NCI-H510A (cell line): ENCODE data around the gene SLC25A34.

Source experiments
- DNase-seq: peaks from one replicate; lab custom pipeline; 2025; lab: John Stamatoyannopoulos, UW

The SLC25A34 gene

DNA sequence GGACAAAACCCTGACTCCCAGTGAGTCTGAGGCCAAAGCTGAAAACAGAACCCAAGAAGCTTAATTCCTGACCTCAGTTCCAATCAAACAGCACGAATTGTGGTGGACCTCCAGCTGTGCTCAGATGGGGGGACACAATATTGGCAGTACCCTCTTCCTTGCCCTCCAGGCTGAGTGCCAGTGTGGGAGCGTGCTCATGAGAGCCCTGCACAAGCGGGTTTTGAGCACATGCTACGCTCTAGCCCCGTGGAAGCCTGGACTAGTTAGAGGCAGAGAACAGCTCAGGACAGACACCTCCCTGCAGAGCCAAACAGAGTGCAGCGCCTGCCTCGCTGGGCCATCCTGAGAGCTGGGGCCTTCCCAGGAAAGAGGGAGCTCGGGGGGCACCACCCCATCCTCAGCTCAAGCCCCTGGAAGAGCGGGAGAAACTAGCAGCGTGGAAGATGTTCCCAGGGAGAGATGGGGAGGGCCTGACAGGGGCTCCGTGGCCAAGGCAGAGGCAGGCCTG lies 2.8 kb upstream of the SLC25A34 start:
- DNase-seq: no peak

GRCh38 chr1:15733726-15734226 lies 2.3 kb upstream of the SLC25A34 start:
- no peak for DNase-seq

GRCh38 chr1:15734296-15734695 lies 1.8 kb upstream of the SLC25A34 start:
- no peak for DNase-seq

DNA sequence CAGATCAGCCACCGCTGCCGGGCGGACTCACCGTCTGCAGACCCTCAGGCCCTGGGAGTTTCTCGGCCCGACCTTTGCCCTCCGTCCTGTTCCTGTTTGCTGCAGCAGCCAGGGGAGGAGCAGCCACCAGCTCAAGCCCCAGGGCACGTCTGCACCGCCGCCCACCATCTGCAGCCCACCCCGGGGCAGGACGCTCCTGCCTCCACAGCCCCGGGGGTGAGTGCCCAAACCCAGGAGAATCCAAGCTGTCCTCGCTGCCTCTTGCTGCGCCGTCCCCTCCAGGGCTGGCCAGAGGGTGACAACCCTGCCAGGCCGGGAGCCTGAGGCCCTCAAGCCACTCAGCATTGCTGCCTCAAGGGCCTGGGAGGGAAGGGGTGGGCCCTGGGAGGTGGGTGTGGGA lies 1.2 kb upstream of the SLC25A34 start:
- DNase-seq: no peak

- no peak for DNase-seq
Measured at GRCh38 chr1:15735304-15736037, 587 bp upstream of the SLC25A34 start.

DNA sequence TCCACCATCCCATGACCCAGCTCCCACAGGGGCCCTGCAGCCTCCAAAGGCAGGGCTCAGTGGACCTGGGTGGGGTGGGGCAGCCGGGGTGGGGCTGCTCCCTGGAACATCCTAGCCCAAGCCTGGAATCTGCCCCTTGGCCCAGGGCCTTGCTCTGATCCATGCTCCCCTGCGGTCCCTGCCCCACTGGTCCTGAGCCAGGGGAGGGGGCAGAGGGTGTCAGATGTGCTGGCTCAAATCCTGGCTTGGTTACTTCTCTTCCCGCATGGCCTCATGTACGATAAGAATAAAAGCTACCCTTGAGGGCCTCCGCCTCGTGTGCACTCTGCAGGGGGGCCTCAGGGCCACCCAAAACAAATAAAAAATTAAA lies 819 bp downstream of the SLC25A34 start:
- no peak for DNase-seq

DNA sequence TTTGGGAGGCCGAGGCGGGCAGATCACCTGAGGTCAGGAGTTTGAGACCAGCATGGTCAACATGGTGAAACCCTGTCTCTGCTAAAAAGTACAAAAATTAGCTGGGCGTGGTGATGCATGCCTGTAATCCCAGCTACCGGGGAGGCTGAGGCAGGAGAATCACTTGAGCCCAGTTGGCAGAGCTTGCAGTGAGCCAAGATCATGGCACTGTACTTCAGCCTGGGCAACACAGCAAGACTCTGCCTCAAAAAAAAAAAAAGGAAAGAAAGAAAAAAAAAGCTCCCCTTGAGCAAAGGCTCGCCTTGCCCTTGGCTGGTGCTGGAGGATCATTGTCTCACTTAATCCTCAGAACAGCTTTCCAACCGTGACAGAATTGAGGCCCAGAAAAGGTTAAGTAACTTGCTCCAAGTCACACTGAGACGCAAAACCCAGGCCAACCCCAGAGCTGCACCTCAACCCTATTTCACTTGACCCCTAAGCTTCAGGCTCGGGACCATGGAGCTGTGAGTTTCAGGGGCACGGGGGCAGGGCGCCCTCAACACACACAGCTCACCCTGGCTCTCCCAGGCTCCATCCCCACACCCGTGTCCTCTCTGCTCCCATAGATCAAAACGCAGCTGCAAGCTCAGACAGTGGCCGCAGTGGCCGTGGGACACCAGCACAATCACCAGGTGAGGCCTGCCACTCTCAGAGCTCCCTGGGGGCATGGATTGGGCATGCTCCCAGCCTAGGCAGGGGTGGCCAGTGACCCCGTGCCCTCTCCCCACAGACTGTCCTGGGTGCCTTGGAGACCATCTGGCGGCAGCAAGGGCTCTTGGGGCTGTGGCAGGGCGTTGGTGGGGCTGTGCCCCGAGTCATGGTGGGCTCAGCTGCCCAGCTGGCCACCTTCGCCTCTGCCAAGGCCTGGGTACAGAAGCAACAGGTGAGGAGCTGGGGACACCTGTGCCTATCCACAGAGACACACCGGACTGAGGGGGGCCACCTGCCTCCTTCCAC lies 1.6 kb downstream of the SLC25A34 start:
- DNase-seq: no peak

- DNase-seq: no peak
Measured at GRCh38 chr1:15738416-15739113, 2.5 kb downstream of the SLC25A34 start.

DNA sequence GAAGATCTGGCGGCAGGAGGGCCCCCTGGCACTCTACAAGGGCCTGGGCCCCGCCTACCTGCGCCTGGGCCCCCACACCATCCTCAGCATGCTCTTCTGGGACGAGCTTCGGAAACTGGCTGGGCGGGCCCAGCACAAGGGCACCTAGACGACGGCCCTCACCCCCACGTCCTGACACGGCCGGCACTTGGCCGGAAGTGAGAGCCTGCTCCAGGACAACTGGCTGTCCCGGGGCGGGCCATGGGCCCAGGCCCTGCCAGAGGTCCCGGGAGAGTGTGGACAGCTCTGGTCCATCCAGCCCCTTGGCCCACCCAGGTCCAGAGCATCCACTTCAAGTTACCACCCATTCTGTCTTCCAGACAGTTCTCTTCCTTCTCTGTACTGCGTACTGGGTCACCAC lies 3.2 kb downstream of the SLC25A34 start:
- DNase-seq: no peak

- DNase-seq: no peak
Measured at GRCh38 chr1:15739745-15740144, 3.7 kb downstream of the SLC25A34 start.

- DNase-seq: peak; percentile 95
Measured at GRCh38 chr1:15740924-15741850, 5.1 kb downstream of the SLC25A34 start.

GRCh38 chr1:15742339-15742801 lies 6.3 kb downstream of the SLC25A34 start, which contains the start of gene TMEM82:
TMEM82 (plus strand) TSS chr1:15742499; CDS start chr1:15742560, 61 bp downstream.
- no peak for DNase-seq

- DNase-seq: no peak
Measured at GRCh38 chr1:15744122-15744679, 8.1 kb downstream of the SLC25A34 start.

- DNase-seq: no peak
Measured at GRCh38 chr1:15747378-15747777, 11.3 kb downstream of the SLC25A34 start.

GRCh38 chr1:15748264-15748663 lies 12.2 kb downstream of the SLC25A34 start:
- no peak for DNase-seq

GRCh38 chr1:15748690-15749398 lies 12.8 kb downstream of the SLC25A34 start:
- DNase-seq: no peak

- no peak for DNase-seq
Measured at GRCh38 chr1:15749399-15750291, 13.6 kb downstream of the SLC25A34 start.

DNA sequence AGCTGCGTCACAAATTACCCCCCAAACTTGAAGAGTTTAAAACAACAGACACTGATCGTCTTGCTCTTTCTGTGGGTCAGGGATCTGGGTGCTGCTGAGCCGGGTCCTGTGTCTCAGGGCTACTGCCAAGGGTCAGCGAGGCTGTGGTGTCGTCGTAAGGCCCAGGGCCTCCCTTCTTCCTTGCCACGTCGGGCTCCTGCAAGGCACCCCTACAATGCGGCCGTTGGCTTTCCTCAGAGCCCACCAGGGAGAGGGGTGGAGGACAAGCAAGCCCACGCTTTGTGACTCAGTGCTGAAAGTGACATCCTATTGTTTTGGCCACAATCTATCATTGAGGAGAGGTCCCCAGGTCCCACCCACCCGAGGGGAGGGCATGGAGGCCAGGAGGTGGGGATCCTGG lies 14.9 kb downstream of the SLC25A34 start:
- DNase-seq: no peak

- DNase-seq: no peak
Measured at GRCh38 chr1:15751717-15752116, 15.7 kb downstream of the SLC25A34 start.
